ENCODE results near the gene PTGIS. TPM values are rescaled to one million over a fixed set of nuclear protein-coding genes. Genes with fewer than 3 reads are reported as not detected.

The PTGIS gene
- total RNA-seq, 4 donors from 2014 or later: 4.4 to 41.2 (median 16.2) TPM

DNA sequence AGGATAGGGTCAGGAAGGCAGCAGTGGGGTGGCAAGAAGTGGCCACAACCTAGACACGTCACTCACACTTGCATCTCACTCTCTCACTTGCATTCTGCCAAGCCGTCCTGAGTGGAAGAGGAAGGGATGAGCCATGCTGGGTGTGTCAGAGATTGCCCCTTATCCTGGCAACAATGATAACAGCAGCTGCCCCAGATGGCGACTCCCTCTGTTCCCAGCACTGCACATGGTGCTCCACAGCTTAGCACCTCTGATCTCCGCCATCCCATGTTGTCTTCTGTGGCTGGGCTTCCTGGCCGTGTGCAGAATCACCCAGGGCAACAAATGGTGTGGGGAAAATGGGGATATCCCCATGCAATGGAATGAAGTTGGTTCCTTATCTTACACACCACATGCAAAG is 96.5 kb downstream of the PTGIS start:
- TF ChIP-seq, protein P1, sequence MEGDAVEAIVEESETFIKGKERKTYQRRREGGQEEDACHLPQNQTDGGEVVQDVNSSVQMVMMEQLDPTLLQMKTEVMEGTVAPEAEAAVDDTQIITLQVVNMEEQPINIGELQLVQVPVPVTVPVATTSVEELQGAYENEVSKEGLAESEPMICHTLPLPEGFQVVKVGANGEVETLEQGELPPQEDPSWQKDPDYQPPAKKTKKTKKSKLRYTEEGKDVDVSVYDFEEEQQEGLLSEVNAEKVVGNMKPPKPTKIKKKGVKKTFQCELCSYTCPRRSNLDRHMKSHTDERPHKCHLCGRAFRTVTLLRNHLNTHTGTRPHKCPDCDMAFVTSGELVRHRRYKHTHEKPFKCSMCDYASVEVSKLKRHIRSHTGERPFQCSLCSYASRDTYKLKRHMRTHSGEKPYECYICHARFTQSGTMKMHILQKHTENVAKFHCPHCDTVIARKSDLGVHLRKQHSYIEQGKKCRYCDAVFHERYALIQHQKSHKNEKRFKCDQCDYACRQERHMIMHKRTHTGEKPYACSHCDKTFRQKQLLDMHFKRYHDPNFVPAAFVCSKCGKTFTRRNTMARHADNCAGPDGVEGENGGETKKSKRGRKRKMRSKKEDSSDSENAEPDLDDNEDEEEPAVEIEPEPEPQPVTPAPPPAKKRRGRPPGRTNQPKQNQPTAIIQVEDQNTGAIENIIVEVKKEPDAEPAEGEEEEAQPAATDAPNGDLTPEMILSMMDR (IDR thresholded peaks at IDR 0.05): no peak
- no peak for TF ChIP-seq POLR2A (IDR thresholded peaks at IDR 0.05)
- Histone ChIP-seq H3K4me1 (no peaks in the 10 kb centered on the region), H3K4me3 (replicated peaks in 1 of 3) (no peak overlapping the region), H3K9me3 (no peaks in the 10 kb centered on the region), H3K36me3 (no peaks in the 10 kb centered on the region), H3K27ac (no peak overlapping the region), H3K27me3 (no peaks in the 10 kb centered on the region)
- DNase-seq: no peak
- intact Hi-C loops (cut with DNase I): no loop called here
- WGBS, 2 donors: 72 to 79% methylated on average over 5 of the region's 5 CpGs

DNA sequence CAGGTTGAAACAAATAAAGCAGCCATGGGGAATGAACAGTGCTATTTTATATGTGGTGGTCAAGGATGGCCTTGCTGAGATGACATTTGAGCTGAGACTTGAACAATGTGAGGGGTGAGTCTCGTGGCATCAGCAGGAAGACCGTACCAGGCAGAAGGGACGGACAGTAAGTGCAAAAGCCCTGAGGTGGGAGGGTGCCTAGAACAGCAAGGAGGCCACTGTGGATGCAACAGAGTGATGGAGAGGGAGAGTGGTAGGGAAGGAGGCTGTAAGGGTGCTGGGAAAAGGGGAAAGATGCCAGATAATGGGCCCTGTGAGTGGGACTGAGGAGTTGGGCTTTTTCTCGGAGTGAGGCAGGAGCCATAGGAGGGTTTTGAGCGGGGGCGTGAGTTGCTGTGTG is 97.0 kb downstream of the PTGIS start:
- H3K36me3 ChIP-seq: no peaks in the 10 kb centered on the region
- intact Hi-C loops (cut with DNase I): no loop called here
- no peak overlapping the region for H3K27ac ChIP-seq
- 84 to 86% methylated on average over 6 of the region's 6 CpGs for WGBS, 2 donors
- H3K9me3 ChIP-seq: no peaks in the 10 kb centered on the region
- TF ChIP-seq, protein P1 (IDR thresholded peaks at IDR 0.05): no peak
- no peak for TF ChIP-seq POLR2A (IDR thresholded peaks at IDR 0.05)
- DNase-seq: no peak
- H3K4me3 ChIP-seq (replicated peaks in 1 of 3): no peak overlapping the region
- no peaks in the 10 kb centered on the region for H3K27me3 ChIP-seq
- H3K4me1 ChIP-seq: no peaks in the 10 kb centered on the region

DNA sequence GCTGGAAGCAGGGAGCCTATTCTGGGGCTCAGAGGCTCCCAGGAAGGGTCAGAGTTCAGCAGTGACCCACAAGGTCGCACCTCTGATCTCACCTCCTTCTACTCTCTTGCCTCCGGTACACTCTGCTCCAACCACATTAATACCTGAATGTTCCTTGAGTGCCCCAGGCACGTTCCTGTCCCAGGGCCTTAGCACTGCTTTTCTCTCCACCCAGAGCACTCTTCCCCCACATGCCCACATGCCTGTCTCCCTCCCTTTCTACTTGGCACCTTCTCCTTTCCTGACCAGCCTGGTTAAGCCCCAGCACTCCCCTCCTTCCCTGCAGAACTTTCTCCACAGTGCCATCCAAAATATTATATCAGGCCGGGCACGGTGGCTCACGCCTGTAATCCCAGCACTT is 98.9 kb downstream of the PTGIS start:
- Histone ChIP-seq H3K9me3 (no peaks in the 10 kb centered on the region), H3K36me3 (no peaks in the 10 kb centered on the region), H3K4me3 (replicated peaks in 1 of 3) (no peak overlapping the region), H3K27ac (no peak overlapping the region), H3K4me1 (no peaks in the 10 kb centered on the region), H3K27me3 (no peaks in the 10 kb centered on the region)
- no peak for TF ChIP-seq POLR2A (IDR thresholded peaks at IDR 0.05)
- TF ChIP-seq, protein P1 (IDR thresholded peaks at IDR 0.05): no peak
- 81 to 88% methylated on average over 6 of the region's 6 CpGs for WGBS, 2 donors
- DNase-seq: no peak
- intact Hi-C loops (cut with DNase I): no loop called here

DNA sequence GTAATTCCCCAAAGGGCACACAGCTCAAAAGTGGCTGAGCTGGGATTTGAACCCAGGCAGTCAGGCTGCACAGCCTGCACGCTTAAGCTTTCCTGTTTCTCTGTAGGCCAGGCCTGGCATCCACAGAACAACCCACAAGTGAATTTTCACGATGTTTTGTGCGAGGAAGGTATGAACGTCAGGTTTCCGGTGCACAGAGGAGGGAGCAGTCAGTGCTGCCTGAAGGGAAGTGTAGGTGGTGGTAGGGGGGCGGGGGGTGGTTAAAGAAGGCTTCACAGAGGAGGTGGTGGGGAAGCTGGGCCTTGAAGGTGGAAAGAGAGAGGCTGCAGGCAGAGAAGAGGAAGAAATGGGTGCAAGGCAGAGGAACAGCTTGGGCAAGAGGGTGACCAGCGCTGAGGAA is 99.5 kb downstream of the PTGIS start:
- DNase-seq: no peak
- intact Hi-C loops (cut with DNase I): no loop called here
- Histone ChIP-seq H3K27ac (no peak overlapping the region), H3K4me3 (replicated peaks in 1 of 3) (no peak overlapping the region), H3K9me3 (no peaks in the 10 kb centered on the region), H3K4me1 (no peaks in the 10 kb centered on the region), H3K36me3 (no peaks in the 10 kb centered on the region), H3K27me3 (no peaks in the 10 kb centered on the region)
- TF ChIP-seq, protein P1 (IDR thresholded peaks at IDR 0.05): no peak
- no peak for TF ChIP-seq POLR2A (IDR thresholded peaks at IDR 0.05)
- WGBS, 2 donors: 83 to 89% methylated on average over 7 of the region's 7 CpGs

DNA sequence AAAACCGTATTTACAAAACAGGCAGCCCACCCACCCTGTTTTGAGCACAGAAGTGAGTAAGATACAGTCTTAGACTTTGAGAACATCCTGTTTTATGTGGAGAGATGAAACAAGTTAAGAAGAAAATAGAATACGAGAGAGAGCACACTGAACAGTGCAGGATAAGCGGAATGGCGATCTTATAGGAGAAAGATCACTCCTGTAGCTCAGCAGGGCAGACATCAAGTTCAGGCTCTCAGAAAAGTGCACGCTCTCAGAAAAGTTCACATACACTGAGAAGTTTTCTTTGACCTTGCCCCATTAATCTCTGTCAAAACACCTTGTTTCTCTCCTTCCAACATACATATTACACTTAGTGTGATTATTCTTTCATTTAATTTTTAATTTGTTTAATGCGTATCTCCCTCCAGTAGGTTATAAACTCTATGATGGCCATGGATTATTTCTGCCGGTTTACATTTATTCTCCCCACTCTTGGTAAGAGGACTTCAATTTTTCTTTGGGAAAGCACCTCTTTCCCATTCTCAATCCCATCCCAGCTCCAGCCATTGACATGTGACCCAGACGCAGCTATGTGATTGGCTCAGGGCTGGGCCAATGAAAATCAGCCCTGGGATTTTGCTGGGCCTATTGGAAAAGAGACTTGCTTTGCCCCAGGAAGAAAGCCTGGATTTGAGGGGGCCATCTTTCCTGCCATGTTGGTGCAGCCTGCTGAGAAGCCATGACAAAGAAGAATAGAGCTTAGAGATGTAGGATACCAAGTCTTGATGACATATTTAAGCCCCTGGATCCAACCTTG is 101.6 kb downstream of the PTGIS start:
- no peak overlapping the region for H3K27ac ChIP-seq
- no peaks in the 10 kb centered on the region for H3K27me3 ChIP-seq
- H3K4me3 ChIP-seq (replicated peaks in 1 of 3): no peak overlapping the region
- intact Hi-C loops (cut with DNase I): no loop called here
- H3K4me1 ChIP-seq: peaks cover 0 to 2% of the 10 kb centered on the region in 2 donors
- no peak for TF ChIP-seq POLR2A (IDR thresholded peaks at IDR 0.05)
- TF ChIP-seq, protein P1 (IDR thresholded peaks at IDR 0.05): no peak
- no peaks in the 10 kb centered on the region for H3K9me3 ChIP-seq
- no peaks in the 10 kb centered on the region for H3K36me3 ChIP-seq
- WGBS, 2 donors: 92 to 93% methylated on average over 8 of the region's 8 CpGs
- no peak for DNase-seq

Measured in thyroid gland (tissue), 4 donors.